ENCODE data around the gene KCNIP2.

KCNIP2 gene

GRCh38 chr10:101851411-101852116, 8.0 kb upstream of the KCNIP2 start:
- no peak for DNase-seq

GRCh38 chr10:101850749-101851148, 7.1 kb upstream of the KCNIP2 start:
- no peak for DNase-seq

GRCh38 chr10:101848894-101849351, 5.3 kb upstream of the KCNIP2 start:
- DNase-seq = peak; percentile 52

GRCh38 chr10:101848408-101848807, 4.8 kb upstream of the KCNIP2 start:
- DNase-seq = peak; percentile 44

GRCh38 chr10:101845893-101846292, 2.3 kb upstream of the KCNIP2 start:
- peak; percentile 35 for DNase-seq

GRCh38 chr10:101841826-101842225, 1.8 kb downstream of the KCNIP2 start:
- DNase-seq = no peak

- DNase-seq = peak; percentile 95
These were observed 2.7 kb downstream of the KCNIP2 start for GRCh38 chr10:101840741-101841453.

GRCh38 chr10:101840102-101840684, 3.4 kb downstream of the KCNIP2 start:
- no peak for DNase-seq

- DNase-seq = peak; percentile 77
These were observed 4.1 kb downstream of the KCNIP2 start for GRCh38 chr10:101839416-101840063.

GRCh38 chr10:101839002-101839401, 4.6 kb downstream of the KCNIP2 start:
- no peak for DNase-seq

GRCh38 chr10:101838416-101838970, 5.1 kb downstream of the KCNIP2 start:
- no peak for DNase-seq

GRCh38 chr10:101837748-101838147, 5.9 kb downstream of the KCNIP2 start:
- DNase-seq = no peak

GRCh38 chr10:101835362-101835761, 8.2 kb downstream of the KCNIP2 start:
- DNase-seq = no peak

- DNase-seq = no peak
These were observed 9.3 kb downstream of the KCNIP2 start for GRCh38 chr10:101834341-101834740.

- DNase-seq = no peak
These were observed 10.1 kb downstream of the KCNIP2 start for GRCh38 chr10:101833466-101833865.

- no peak for DNase-seq
These were observed 11.3 kb downstream of the KCNIP2 start for GRCh38 chr10:101832325-101832771.

GRCh38 chr10:101831169-101831811, 12.3 kb downstream of the KCNIP2 start:
- no peak for DNase-seq

- peak; percentile 92 for DNase-seq
These were observed 13.1 kb downstream of the KCNIP2 start for GRCh38 chr10:101830322-101831168.

GRCh38 chr10:101829561-101830315, 13.9 kb downstream of the KCNIP2 start:
- peak; percentile 86 for DNase-seq

- no peak for DNase-seq
These were observed 14.6 kb downstream of the KCNIP2 start for GRCh38 chr10:101828766-101829551.
